Body of pancreas (tissue), 4 donors: ENCODE measurements around the gene GGA2. TPM values are rescaled to one million over a fixed set of nuclear protein-coding genes. Genes with fewer than 3 reads are reported as not detected.
"Not testable (repeated sequence)": the region's sequence is repeated elsewhere in the genome, so short reads cannot be mapped to it uniquely, and the experiment has no call there.

ENCODE experiments used
- ATAC-seq: fragments of 150-250 bp; one replicate; pipeline ENCODE4 v1.9.1; 2016
- DNase-seq, 4 donors: peaks; one replicate each; pipeline ENCODE4 v3.0.0-alpha.2; 2019
- H3K27ac ChIP-seq, 4 donors: fragments of 200-600 bp; sonication (generic); 1 replicate in 3 of 4; 2 replicates in 1 of 4; pipeline versions ENCODE4 v1.5.1 to v1.6.1; 2016 to 2019; ENCODE audit warnings: mild to moderate bottlenecking in 1 of 4, mixed read lengths in 1 of 4, moderate library complexity in 1 of 4
- H3K27me3 ChIP-seq, 2 donors: fragments of 200-600 bp; sonication (generic); one replicate each; pipeline ENCODE4 v1.6.0; 2016; ENCODE audit warnings: mild to moderate bottlenecking in 1 of 2
- H3K36me3 ChIP-seq, 2 donors: fragments of 200-600 bp; sonication (generic); replicated peaks in 1 of 2; 2 replicates each; pipeline ENCODE4 v1.5.1; 2016; ENCODE audit warnings: low read depth in 2 of 2; ENCODE audit not compliant: insufficient read depth in 1 of 2
- H3K4me1 ChIP-seq: fragments of 200-600 bp; sonication (generic); one replicate; pipeline ENCODE4 v1.6.0; 2016
- H3K4me3 ChIP-seq, 2 donors: fragments of 200-600 bp; sonication (generic); 1 replicate in 1 of 2; 2 replicates in 1 of 2; pipeline ENCODE4 v1.5.1; 2016 to 2019
- H3K9me3 ChIP-seq, 3 donors: fragments of 200-600 bp; sonication (generic); 1 replicate in 2 of 3; 2 replicates in 1 of 3; pipeline ENCODE4 v1.5.1; 2016
- POLR2A ChIP-seq, 3 donors: fragments of 450-650 bp; IDR thresholded peaks; one replicate each; pipeline ENCODE4 v1.6.1; 2016; ENCODE audit warnings: antibody characterized with exemption in 3 of 3, mild to moderate bottlenecking in 2 of 3
- WGBS, 2 donors: methylation state at CpG; one replicate each; pipeline ENCODE4 v1.1.5; 2017; 5-methylcytosine and 5-hydroxymethylcytosine counted together
- intact Hi-C: fragments of 100-400 bp; cut with DNase I; formaldehyde crosslinking; loops from one replicate; pipeline ENCODE4 v1.15.1; 2023
- total RNA-seq, 2 donors: library from RNA; depleted of rRNA; stranded (reverse); fragments of >200 nt; gene quantifications; one replicate each; pipeline ENCODE4 v1.1.0, GENCODE V29; 2016
- TF ChIP-seq, protein P1 (sequence below), 7 experiments: fragments of 450-650 bp in 4 of 7; fragments of 200-600 bp in 3 of 7; sonication (generic) in 3 of 7; IDR thresholded peaks; one replicate each; pipeline ENCODE4 v1.5.1; 2016 to 2019; ENCODE audit warnings: antibody characterized with exemption in 7 of 7

Gene GGA2
- total RNA-seq, 2 donors from 2014 or later = 59.3 to 64.6 TPM

DNA sequence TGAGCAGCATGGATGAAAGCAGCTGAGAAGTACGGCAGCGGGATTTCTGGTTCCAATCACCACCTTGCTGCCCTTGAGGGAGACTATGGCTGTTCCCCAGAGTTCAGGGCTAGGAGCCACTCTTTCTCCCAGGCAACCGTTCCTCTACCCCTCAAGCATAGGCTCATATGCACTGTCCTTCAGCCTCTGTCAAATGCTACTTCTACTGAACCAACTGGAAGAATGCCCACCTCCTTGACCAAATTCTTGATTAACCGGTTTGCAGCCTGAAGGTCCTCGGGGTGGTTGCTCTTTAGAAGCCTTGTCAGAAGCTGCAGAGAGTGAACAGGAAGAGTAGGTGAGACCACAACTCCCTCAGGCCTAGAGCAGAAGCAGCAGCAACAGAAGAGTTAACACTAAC is 23.8 kb downstream of the GGA2 start:
- no peaks in the 10 kb centered on the region for H3K9me3 ChIP-seq
- no peak overlapping the region for H3K27ac ChIP-seq
- H3K4me1 ChIP-seq = peaks cover 4% of the 10 kb centered on the region
- 36 to 44% methylated on average over 4 to 5 of the region's 5 CpGs for WGBS, 2 donors
- ATAC-seq = peak; percentile 65
- no peak overlapping the region for H3K4me3 ChIP-seq
- intact Hi-C loops = no loop called here
- no peaks in the 10 kb centered on the region for H3K27me3 ChIP-seq
- H3K36me3 ChIP-seq = peaks cover 25 to 55% of the 10 kb centered on the region in 2 donors
- peak in 3 of 4 donors; percentile 41 to 61 (median 55) for DNase-seq
- TF ChIP-seq, protein P1, sequence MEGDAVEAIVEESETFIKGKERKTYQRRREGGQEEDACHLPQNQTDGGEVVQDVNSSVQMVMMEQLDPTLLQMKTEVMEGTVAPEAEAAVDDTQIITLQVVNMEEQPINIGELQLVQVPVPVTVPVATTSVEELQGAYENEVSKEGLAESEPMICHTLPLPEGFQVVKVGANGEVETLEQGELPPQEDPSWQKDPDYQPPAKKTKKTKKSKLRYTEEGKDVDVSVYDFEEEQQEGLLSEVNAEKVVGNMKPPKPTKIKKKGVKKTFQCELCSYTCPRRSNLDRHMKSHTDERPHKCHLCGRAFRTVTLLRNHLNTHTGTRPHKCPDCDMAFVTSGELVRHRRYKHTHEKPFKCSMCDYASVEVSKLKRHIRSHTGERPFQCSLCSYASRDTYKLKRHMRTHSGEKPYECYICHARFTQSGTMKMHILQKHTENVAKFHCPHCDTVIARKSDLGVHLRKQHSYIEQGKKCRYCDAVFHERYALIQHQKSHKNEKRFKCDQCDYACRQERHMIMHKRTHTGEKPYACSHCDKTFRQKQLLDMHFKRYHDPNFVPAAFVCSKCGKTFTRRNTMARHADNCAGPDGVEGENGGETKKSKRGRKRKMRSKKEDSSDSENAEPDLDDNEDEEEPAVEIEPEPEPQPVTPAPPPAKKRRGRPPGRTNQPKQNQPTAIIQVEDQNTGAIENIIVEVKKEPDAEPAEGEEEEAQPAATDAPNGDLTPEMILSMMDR (IDR thresholded peaks at IDR 0.05) = no peak
- TF ChIP-seq POLR2A (IDR thresholded peaks at IDR 0.05) = no peak

DNA sequence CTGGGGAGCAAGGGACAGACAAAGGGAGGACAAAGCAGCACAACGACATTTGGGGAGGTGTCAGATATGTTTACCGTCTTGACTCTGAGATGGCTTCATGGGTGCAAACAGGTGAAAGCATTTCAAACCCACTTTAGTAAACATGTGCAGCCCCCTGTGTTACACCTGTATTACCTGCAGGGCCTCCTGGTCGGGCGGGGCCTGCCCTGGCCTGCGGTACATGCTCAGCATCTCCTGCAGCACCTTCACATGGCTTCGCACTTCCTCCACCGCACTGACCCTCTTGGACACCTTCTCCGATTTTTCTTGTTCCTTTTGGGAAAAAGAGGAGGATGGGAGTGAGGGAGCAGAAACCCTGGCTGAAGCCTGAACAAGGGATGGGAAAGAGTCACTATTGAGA is 24.5 kb downstream of the GGA2 start:
- no peaks in the 10 kb centered on the region for H3K27me3 ChIP-seq
- H3K27ac ChIP-seq = no peak overlapping the region
- H3K36me3 ChIP-seq = peaks cover 26 to 59% of the 10 kb centered on the region in 2 donors
- H3K4me3 ChIP-seq = no peak overlapping the region
- H3K9me3 ChIP-seq = no peaks in the 10 kb centered on the region
- WGBS, 2 donors = 92 to 95% methylated on average over 8 of the region's 8 CpGs
- DNase-seq (no peak), ATAC-seq (no peak)
- TF ChIP-seq, protein P1 (IDR thresholded peaks at IDR 0.05) = no peak
- TF ChIP-seq POLR2A (IDR thresholded peaks at IDR 0.05) = no peak
- H3K4me1 ChIP-seq = peaks cover 4% of the 10 kb centered on the region
- intact Hi-C loops = no loop called here

DNA sequence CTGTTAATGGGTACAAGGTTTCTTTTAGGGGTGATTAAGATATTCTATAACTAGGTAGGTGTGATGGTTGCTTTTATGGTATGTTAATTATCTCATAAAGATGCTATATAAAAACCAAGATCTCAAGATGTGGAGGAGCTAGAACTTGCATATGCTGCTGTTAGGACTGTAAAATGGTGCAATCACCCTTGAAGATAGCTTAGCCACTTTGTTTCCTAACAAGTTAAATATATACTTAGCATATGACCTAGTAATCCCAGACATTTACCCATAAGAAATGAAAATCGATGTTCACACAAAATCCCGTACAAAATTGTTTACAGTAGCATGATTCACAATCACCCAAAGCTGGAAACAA is 25.1 kb downstream of the GGA2 start:
- WGBS, 2 donors = 75 to 86% methylated on average over 2 of the region's 2 CpGs
- TF ChIP-seq, protein P1 (IDR thresholded peaks at IDR 0.05) = no peak
- TF ChIP-seq POLR2A (IDR thresholded peaks at IDR 0.05) = no peak

DNA sequence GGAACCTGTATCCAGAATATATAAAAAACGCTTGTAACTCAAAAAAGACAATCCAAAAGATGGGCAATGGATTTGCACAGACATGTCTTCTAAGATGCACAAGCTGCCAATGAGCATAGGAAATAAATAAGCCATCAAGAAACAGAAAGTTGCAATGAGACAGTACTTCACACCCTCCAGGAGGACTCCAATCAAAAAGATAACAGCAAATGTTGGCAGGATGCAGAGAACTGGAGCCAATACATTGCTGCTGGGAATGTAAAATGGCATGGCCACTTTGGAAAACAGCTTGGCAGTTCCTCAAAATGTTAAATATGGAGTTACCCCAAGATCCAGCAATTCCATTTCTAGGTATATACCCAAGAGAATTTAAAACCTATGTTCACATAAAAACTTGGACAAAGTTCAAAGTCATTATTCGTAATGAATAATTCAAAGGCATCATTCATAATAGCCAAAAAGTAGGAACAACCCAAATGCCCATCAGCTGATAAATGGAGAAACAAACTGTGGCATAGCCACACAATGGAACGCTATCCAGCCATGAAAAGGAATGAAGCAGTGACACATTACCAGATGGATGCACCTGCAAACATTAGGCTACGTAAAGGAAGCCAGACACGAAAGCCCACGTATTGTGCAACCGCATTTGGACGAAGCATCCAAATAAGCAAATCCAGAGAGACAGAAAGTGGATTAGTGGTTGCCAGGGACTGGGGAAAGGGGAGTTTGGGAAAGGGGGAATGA is 25.6 kb downstream of the GGA2 start:
- Histone ChIP-seq H3K9me3 (no peaks in the 10 kb centered on the region), H3K27me3 (no peaks in the 10 kb centered on the region), H3K36me3 (peaks cover 26 to 64% of the 10 kb centered on the region in 2 donors), H3K4me3 (no peak overlapping the region), H3K27ac (no peak overlapping the region), H3K4me1 (peaks cover 4% of the 10 kb centered on the region)
- intact Hi-C loops = no loop called here
- no peak for ATAC-seq
- no peak for DNase-seq
- 80 to 83% methylated on average over 8 of the region's 8 CpGs for WGBS, 2 donors
- no peak for TF ChIP-seq POLR2A (IDR thresholded peaks at IDR 0.05)
- TF ChIP-seq, protein P1 (IDR thresholded peaks at IDR 0.05) = no peak

More for the DNA sequence above, 25.1 kb downstream of the GGA2 start:
- DNase-seq = no peak
- no peaks in the 10 kb centered on the region for H3K9me3 ChIP-seq
- ATAC-seq = no peak
- no peaks in the 10 kb centered on the region for H3K27me3 ChIP-seq
- no peak overlapping the region for H3K27ac ChIP-seq
- H3K4me3 ChIP-seq = no peak overlapping the region
- H3K36me3 ChIP-seq = peaks cover 26 to 60% of the 10 kb centered on the region in 2 donors
- H3K4me1 ChIP-seq = peaks cover 4% of the 10 kb centered on the region
- intact Hi-C loops = no loop called here

DNA sequence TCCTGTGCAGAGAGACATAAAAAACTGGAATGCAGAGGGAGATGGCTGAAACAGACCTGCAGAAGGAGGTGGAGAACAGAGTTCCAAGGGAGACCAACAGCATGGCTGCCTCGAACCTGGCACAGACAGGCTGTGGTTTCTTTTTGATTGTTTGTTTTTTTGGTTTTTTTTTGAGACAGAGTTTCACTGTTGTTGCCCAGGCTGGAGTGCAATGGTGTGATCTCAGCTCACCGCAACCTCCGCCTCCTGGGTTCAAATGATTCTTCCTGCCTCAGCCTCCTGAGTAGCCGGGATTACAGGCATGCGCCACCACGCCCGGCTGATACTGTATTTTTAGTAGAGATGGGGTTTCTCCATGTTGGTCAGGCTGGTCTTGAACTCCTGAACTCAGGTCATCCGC is 26.8 kb downstream of the GGA2 start:
- H3K36me3 ChIP-seq = peaks cover 38 to 71% of the 10 kb centered on the region in 2 donors
- intact Hi-C loops, H3K4me3 ChIP-seq, H3K27me3 ChIP-seq, H3K27ac ChIP-seq, H3K9me3 ChIP-seq, ATAC-seq, H3K4me1 ChIP-seq, DNase-seq: not testable (repeated sequence)
- WGBS, 2 donors = 85 to 93% methylated on average over 8 of the region's 8 CpGs
